A549 (cell line): ENCODE measurements around the gene LIMA1. TPM values are rescaled to one million over a fixed set of nuclear protein-coding genes. Genes with fewer than 3 reads are reported as not detected.

Experiments used
- ATAC-seq, 2 experiments: fragments of 200-7000 bp in 1 of 2; fragments of >200 bp in 1 of 2; cut with Nextera tagmentation in 1 of 2; cut with Tn5 transposase in 1 of 2; 3 replicates each; pipeline versions ENCODE4 v1.8.0 to v1.9.1; 2018 to 2020; ENCODE audit warnings: mild to moderate bottlenecking in 1 of 2, moderate library complexity in 1 of 2
- CTCF ChIA-PET: fragments of 300-600 bp; sonication (Branson Sonifier 250); formaldehyde crosslinking; extraction: SDS; loops from one replicate; lab custom pipeline; 2021; ENCODE audit warnings: antibody characterized with exemption, inconsistent platforms; lab: Yijun Ruan, JAX
- POLR2A ChIA-PET: fragments of 350-600 bp; formaldehyde crosslinking; extraction: SDS; loops from one replicate; lab custom pipeline; 2021; ENCODE audit warnings: antibody characterized with exemption, inconsistent platforms; lab: Yijun Ruan, JAX
- DNase-seq, 2 experiments: peaks; one replicate each; pipeline versions ENCODE4 v3.0.0 to v3.0.0-alpha.2; 2011 to 2016; ENCODE audit warnings: low read depth in 1 of 2, low spot score in 1 of 2
- FAIRE-seq: peaks from 2 replicates; lab custom pipeline; 2011; peaks lifted over from hg19 to GRCh38; lab: Jason Lieb, UNC
- H3K27ac ChIP-seq, 2 experiments: fragments of >200 bp; sonication (Bioruptor Twin); formaldehyde crosslinking; 3 replicates each; pipeline ENCODE4 v1.5.1; 2016 to 2017
- H3K4me1 ChIP-seq: fragments of >200 bp; sonication (Bioruptor Twin); formaldehyde crosslinking; 3 replicates; pipeline ENCODE4 v1.6.1; 2016
- H3K4me2 ChIP-seq: fragments of >200 bp; sonication (Bioruptor Twin); formaldehyde crosslinking; 3 replicates; pipeline ENCODE4 v1.6.1; 2016
- H3K4me3 ChIP-seq: fragments of >200 bp; sonication (Bioruptor Twin); formaldehyde crosslinking; 3 replicates; pipeline ENCODE4 v1.5.1; 2016
- H3K9me3 ChIP-seq: fragments of >200 bp; sonication (Bioruptor Twin); formaldehyde crosslinking; 3 replicates; pipeline ENCODE4 v1.6.1; 2016
- CEBPB ChIP-seq, 2 experiments: fragments of >200 bp in 1 of 2; sonication (Bioruptor Twin) in 1 of 2; formaldehyde crosslinking in 1 of 2; IDR thresholded peaks; 2 replicates each; pipeline ENCODE4 v1.6.1; 2012 to 2016
- CHD2 ChIP-seq: fragments of 150-350 bp; IDR thresholded peaks from 2 replicates; pipeline ENCODE4 v1.6.1; 2014; ENCODE audit warnings: low read length; ENCODE audit not compliant: partially characterized antibody
- CHD4 ChIP-seq: fragments of 200-600 bp; sonication (generic); IDR thresholded peaks from 2 replicates; pipeline ENCODE4 v1.6.1; 2016; ENCODE audit warnings: antibody characterized with exemption, mild to moderate bottlenecking, borderline replicate concordance
- EHMT2 ChIP-seq: fragments of 200-600 bp; sonication (generic); IDR thresholded peaks from 2 replicates; pipeline ENCODE4 v1.6.1; 2016; ENCODE audit warnings: antibody characterized with exemption, low read depth, mild to moderate bottlenecking, moderate library complexity
- EP300 ChIP-seq, 2 experiments: fragments of >200 bp; sonication (Bioruptor Twin); formaldehyde crosslinking; IDR thresholded peaks; 2 replicates in 1 of 2; 3 replicates in 1 of 2; pipeline ENCODE4 v1.6.1; 2016 to 2017
- FOSB ChIP-seq: fragments of 250-450 bp; sonication (Bioruptor Pico); IDR thresholded peaks from 2 replicates; pipeline ENCODE4 v1.5.0; 2020; ENCODE audit warnings: mild to moderate bottlenecking, moderate library complexity
- GATA3 ChIP-seq: IDR thresholded peaks from 2 replicates; pipeline ENCODE4 v1.6.1; 2012; ENCODE audit warnings: borderline replicate concordance
- HOXA7 ChIP-seq: fragments of 250-450 bp; sonication (Bioruptor Pico); IDR thresholded peaks from 2 replicates; pipeline ENCODE4 v1.5.0; 2020; ENCODE audit warnings: mild to moderate bottlenecking, moderate library complexity
- HOXB13 ChIP-seq: fragments of 250-450 bp; sonication (Bioruptor Pico); IDR thresholded peaks from 2 replicates; pipeline ENCODE4 v1.5.0; 2020; ENCODE audit warnings: low read depth, mild to moderate bottlenecking, moderate library complexity
- HOXB5 ChIP-seq: fragments of 250-450 bp; sonication (Bioruptor Pico); IDR thresholded peaks from 2 replicates; pipeline ENCODE4 v1.5.0; 2020; ENCODE audit warnings: mild to moderate bottlenecking, moderate library complexity
- JUN ChIP-seq, 2 experiments: fragments of >200 bp; sonication (Bioruptor Twin); formaldehyde crosslinking; IDR thresholded peaks; 2 replicates in 1 of 2; 3 replicates in 1 of 2; pipeline ENCODE4 v1.6.1; 2016 to 2017
- JUNB ChIP-seq: fragments of >200 bp; sonication (Bioruptor Twin); formaldehyde crosslinking; IDR thresholded peaks from 2 replicates; pipeline ENCODE4 v1.6.1; 2016
- MAFK ChIP-seq: fragments of 450-650 bp; IDR thresholded peaks from 2 replicates; pipeline ENCODE4 v1.6.1; 2014; ENCODE audit not compliant: partially characterized antibody
- MAZ ChIP-seq: fragments of 150-350 bp; IDR thresholded peaks from 2 replicates; pipeline ENCODE4 v1.6.1; 2014; ENCODE audit warnings: antibody characterized with exemption, low read depth, low read length, borderline replicate concordance
- MYC ChIP-seq: IDR thresholded peaks from 2 replicates; pipeline ENCODE4 v1.6.1; 2012; ENCODE audit warnings: mild to moderate bottlenecking, inconsistent platforms, low read length, improper control_type of control experiment, borderline replicate concordance
- NR3C1 ChIP-seq: fragments of >200 bp; sonication (Bioruptor Twin); formaldehyde crosslinking; IDR thresholded peaks from 3 replicates; pipeline ENCODE4 v1.6.1; 2017
- PHF8 ChIP-seq: fragments of 200-600 bp; sonication (generic); IDR thresholded peaks from 2 replicates; pipeline ENCODE4 v1.6.1; 2016; ENCODE audit warnings: low read depth, mild to moderate bottlenecking, antibody characterized with exemption, moderate library complexity, borderline replicate concordance
- POLR2A ChIP-seq: IDR thresholded peaks from 2 replicates; pipeline ENCODE4 v1.6.1; 2012; ENCODE audit warnings: mild to moderate bottlenecking, low read length
- POLR2AphosphoS2 ChIP-seq: conservative IDR thresholded peaks from 2 replicates; pipeline ENCODE4 v1.6.1; 2012; ENCODE audit warnings: low read length, improper control_type of control experiment, inconsistent platforms
- RCOR1 ChIP-seq: fragments of 150-350 bp; IDR thresholded peaks from 2 replicates; pipeline ENCODE4 v1.6.1; 2014; ENCODE audit warnings: antibody characterized with exemption, low read length, low read depth
- RFX5 ChIP-seq: fragments of 450-650 bp; IDR thresholded peaks from 2 replicates; pipeline ENCODE4 v1.7.1; 2014; ENCODE audit warnings: antibody characterized with exemption, mild to moderate bottlenecking, moderate library complexity
- TP53 ChIP-seq: fragments of 250-450 bp; sonication (Bioruptor Pico); IDR thresholded peaks from 2 replicates; pipeline ENCODE4 v1.5.0; 2021; ENCODE audit warnings: mild to moderate bottlenecking, moderate library complexity
- ZNF302 ChIP-seq: fragments of 250-450 bp; sonication (Bioruptor Pico); IDR thresholded peaks from 2 replicates; pipeline ENCODE4 v1.9.0; 2021; ENCODE audit warnings: inconsistent platforms, mild to moderate bottlenecking, moderate library complexity
- ZSCAN20 ChIP-seq: fragments of 250-450 bp; sonication (Bioruptor Pico); IDR thresholded peaks from 2 replicates; pipeline ENCODE4 v1.8.0; 2022; ENCODE audit warnings: mild to moderate bottlenecking, moderate library complexity
- WGBS: methylation state at CpG from one replicate; pipeline ENCODE4 v1.1.6; 2017; ENCODE audit errors: missing lambda C conversion rate; 5-methylcytosine and 5-hydroxymethylcytosine counted together
- polyA plus RNA-seq, 4 experiments: library from polyadenylated mRNA; depleted of rRNA in 3 of 4; stranded (reverse); fragments of >200 nt; fragmentation: RNase III in 1 of 4; extraction: RNeasy Plus Mini Kit Qiagen cat#74134 plus additional on column Dnase treatment in 1 of 4; gene quantifications; 2 replicates in 3 of 4; 3 replicates in 1 of 4; pipeline ENCODE4 v1.2.3, GENCODE V29; 2011 to 2017
- TF ChIP-seq, protein P1 (sequence below): IDR thresholded peaks from 2 replicates; pipeline ENCODE4 v1.6.1; 2012
- TF ChIP-seq, protein P2 (sequence below): fragments of >200 bp; sonication (Bioruptor Twin); formaldehyde crosslinking; IDR thresholded peaks from 3 replicates; pipeline ENCODE4 v1.5.1; 2016
- TF ChIP-seq, protein P3 (sequence below): IDR thresholded peaks from 2 replicates; pipeline ENCODE4 v1.6.1; 2012

Gene LIMA1
- polyA plus RNA-seq, 2 of the 4 experiments (the other 2 are of a cell fraction): 9.0 to 23.4 TPM

DNA sequence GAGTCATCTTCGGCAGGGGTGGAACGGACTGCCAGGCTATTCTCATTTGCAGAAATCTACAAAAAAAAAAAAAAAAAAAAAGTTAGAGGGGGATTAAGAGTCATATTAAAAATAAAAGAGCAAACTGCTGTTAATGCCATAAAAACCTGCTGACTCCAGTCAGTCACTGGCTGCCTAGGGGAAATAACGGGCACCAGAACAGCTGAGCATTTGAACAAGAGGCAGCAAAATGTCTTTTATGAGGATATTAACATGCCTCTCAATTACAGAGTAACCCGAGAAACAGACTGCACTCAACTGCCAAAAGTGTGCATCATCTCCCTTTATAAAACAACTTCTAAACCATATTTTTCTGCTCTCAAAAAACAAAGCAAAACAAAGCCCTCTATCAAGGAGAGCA is 87.5 kb downstream of the LIMA1 start:
- no peak for ATAC-seq
- no peaks in the 10 kb centered on the region for H3K9me3 ChIP-seq
- ChIA-PET CTCF (interaction anchor here (0.7 to 1.7 kb wide), 6 partner anchors 10 to 229 kb away, joined by 3 to 6 read pairs (median 4); no protein-coding TSS in a partner anchor), POLR2A (no interaction called here)
- WGBS: 77% methylated on average over 4 of the region's 4 CpGs
- no peak for TF ChIP-seq CHD2
- TF ChIP-seq HOXB13: no peak
- TF ChIP-seq MYC: no peak
- TF ChIP-seq MAZ: no peak
- no peak for TF ChIP-seq POLR2AphosphoS2
- TF ChIP-seq ZSCAN20: no peak
- no peak for TF ChIP-seq RCOR1
- no peak for TF ChIP-seq NR3C1
- no peak for TF ChIP-seq TP53
- no peak for TF ChIP-seq GATA3
- no peak for TF ChIP-seq JUN (IDR thresholded peaks at IDR 0.05)
- TF ChIP-seq CEBPB (IDR thresholded peaks at IDR 0.05): no peak
- TF ChIP-seq, protein P1, sequence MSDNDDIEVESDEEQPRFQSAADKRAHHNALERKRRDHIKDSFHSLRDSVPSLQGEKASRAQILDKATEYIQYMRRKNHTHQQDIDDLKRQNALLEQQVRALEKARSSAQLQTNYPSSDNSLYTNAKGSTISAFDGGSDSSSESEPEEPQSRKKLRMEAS: no peak
- TF ChIP-seq CHD4: no peak
- TF ChIP-seq, protein P2, sequence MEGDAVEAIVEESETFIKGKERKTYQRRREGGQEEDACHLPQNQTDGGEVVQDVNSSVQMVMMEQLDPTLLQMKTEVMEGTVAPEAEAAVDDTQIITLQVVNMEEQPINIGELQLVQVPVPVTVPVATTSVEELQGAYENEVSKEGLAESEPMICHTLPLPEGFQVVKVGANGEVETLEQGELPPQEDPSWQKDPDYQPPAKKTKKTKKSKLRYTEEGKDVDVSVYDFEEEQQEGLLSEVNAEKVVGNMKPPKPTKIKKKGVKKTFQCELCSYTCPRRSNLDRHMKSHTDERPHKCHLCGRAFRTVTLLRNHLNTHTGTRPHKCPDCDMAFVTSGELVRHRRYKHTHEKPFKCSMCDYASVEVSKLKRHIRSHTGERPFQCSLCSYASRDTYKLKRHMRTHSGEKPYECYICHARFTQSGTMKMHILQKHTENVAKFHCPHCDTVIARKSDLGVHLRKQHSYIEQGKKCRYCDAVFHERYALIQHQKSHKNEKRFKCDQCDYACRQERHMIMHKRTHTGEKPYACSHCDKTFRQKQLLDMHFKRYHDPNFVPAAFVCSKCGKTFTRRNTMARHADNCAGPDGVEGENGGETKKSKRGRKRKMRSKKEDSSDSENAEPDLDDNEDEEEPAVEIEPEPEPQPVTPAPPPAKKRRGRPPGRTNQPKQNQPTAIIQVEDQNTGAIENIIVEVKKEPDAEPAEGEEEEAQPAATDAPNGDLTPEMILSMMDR: no peak
- TF ChIP-seq FOSB (CRISPR knock-in tag): no peak
- TF ChIP-seq MAFK: no peak
- no peak for TF ChIP-seq HOXA7 (CRISPR knock-in tag)
- TF ChIP-seq, protein P3, sequence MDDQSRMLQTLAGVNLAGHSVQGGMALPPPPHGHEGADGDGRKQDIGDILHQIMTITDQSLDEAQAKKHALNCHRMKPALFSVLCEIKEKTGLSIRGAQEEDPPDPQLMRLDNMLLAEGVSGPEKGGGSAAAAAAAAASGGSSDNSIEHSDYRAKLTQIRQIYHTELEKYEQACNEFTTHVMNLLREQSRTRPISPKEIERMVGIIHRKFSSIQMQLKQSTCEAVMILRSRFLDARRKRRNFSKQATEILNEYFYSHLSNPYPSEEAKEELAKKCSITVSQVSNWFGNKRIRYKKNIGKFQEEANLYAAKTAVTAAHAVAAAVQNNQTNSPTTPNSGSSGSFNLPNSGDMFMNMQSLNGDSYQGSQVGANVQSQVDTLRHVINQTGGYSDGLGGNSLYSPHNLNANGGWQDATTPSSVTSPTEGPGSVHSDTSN: no peak
- FAIRE-seq: no peak
- DNase-seq: no peak
- no peak overlapping the region for H3K27ac ChIP-seq
- no peak overlapping the region for H3K4me3 ChIP-seq
- H3K4me2 ChIP-seq: no peak overlapping the region
- H3K4me1 ChIP-seq: peaks cover 4% of the 10 kb centered on the region; the same call in 1 of the 3 replicates

DNA sequence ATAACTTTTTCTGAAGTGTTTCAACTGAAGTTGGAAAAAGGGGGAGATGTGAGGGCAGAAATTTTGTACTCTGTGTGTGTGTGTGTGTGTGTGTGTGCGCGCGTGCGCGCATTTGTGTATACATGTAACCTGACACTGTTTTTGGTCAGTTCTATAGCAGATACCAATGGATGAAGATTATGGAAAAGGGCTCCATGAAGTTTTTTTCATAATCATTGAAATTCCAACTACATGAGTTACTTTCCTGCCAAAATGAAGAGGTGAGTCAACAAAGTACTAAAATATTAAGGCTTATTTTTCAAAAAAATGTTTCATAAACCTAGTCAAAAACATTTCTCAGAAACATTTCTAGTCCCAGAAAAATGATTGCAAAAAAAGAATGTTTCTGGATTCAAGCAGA is 90.4 kb downstream of the LIMA1 start:
- no peak for DNase-seq
- 77% methylated on average over 5 of the region's 5 CpGs for WGBS
- CTCF ChIA-PET: no interaction called here
- ATAC-seq: no peak
- H3K9me3 ChIP-seq: no peaks in the 10 kb centered on the region
- TF ChIP-seq, protein P1: no peak
- TF ChIP-seq HOXB5 (CRISPR knock-in tag) (no peak), MYC (no peak), EHMT2 (no peak), RFX5 (no peak), CHD2 (no peak), TP53 (no peak), EP300 (IDR thresholded peaks at IDR 0.05) (no peak), ZNF302 (CRISPR knock-in tag) (no peak), JUNB (no peak), POLR2A (no peak), PHF8 (no peak)
- TF ChIP-seq, all 56 proteins: peak for 0
- POLR2A ChIA-PET: no interaction called here
- H3K27ac ChIP-seq: no peak overlapping the region
- no peak for FAIRE-seq
- H3K4me2 ChIP-seq: no peak overlapping the region
- H3K4me3 ChIP-seq: no peak overlapping the region
- peaks cover 4% of the 10 kb centered on the region; the same call in 1 of the 3 replicates for H3K4me1 ChIP-seq
